H9 (cell line): ENCODE measurements around the gene KLHL7. TPM values are rescaled to one million over a fixed set of nuclear protein-coding genes. Genes with fewer than 3 reads are reported as not detected.

Source experiments
- DNase-seq: peaks from one replicate; pipeline ENCODE4 v3.0.0-alpha.2; 2017
- H2AFZ ChIP-seq: one replicate; pipeline ENCODE4 v1.6.1; 2013; ENCODE audit warnings: mild to moderate bottlenecking, low read length, control low read depth, moderate library complexity
- H2AK5ac ChIP-seq: 2 replicates; pipeline ENCODE4 v1.6.1; 2013; ENCODE audit warnings: low read length, control low read depth, mixed read lengths; ENCODE audit not compliant: insufficient read length
- H2BK120ac ChIP-seq: one replicate; pipeline ENCODE4 v1.6.1; 2013; ENCODE audit warnings: low read depth, mild to moderate bottlenecking, low read length, control low read depth, inconsistent platforms; ENCODE audit not compliant: poor library complexity, severe bottlenecking
- H2BK12ac ChIP-seq: 2 replicates; pipeline ENCODE4 v1.6.1; 2013; ENCODE audit warnings: low read length, control low read depth, mixed read lengths, low read depth; ENCODE audit not compliant: insufficient read length
- H2BK15ac ChIP-seq: 2 replicates; pipeline ENCODE4 v1.6.1; 2013; ENCODE audit warnings: low read depth, low read length, control low read depth
- H2BK20ac ChIP-seq: one replicate; pipeline ENCODE4 v1.6.1; 2013; ENCODE audit warnings: low read depth, mild to moderate bottlenecking, low read length, control low read depth, inconsistent platforms; ENCODE audit not compliant: poor library complexity, severe bottlenecking
- H2BK5ac ChIP-seq: 2 replicates; pipeline ENCODE4 v1.6.1; 2013; ENCODE audit warnings: low read length, control low read depth, mixed read lengths; ENCODE audit not compliant: insufficient read length
- H3K14ac ChIP-seq: 2 replicates; pipeline ENCODE4 v1.6.1; 2013; ENCODE audit warnings: low read length, control low read depth; ENCODE audit not compliant: insufficient read depth
- H3K18ac ChIP-seq: 2 replicates; pipeline ENCODE4 v1.6.1; 2013; ENCODE audit warnings: low read depth, mild to moderate bottlenecking, mixed read lengths, low read length, control low read depth; ENCODE audit not compliant: insufficient read length
- H3K23ac ChIP-seq: 2 replicates; pipeline ENCODE4 v1.6.1; 2013; ENCODE audit warnings: low read length, control low read depth, mixed read lengths, low read depth; ENCODE audit not compliant: insufficient read length
- H3K23me2 ChIP-seq: 2 replicates; pipeline ENCODE4 v1.6.1; 2013; ENCODE audit warnings: low read depth, mild to moderate bottlenecking, mixed read lengths, low read length, control low read depth; ENCODE audit not compliant: insufficient read length, poor library complexity, severe bottlenecking
- H3K27ac ChIP-seq: 2 replicates; pipeline ENCODE4 v1.5.1; 2013; ENCODE audit warnings: low read length, control low read depth, mixed read lengths, low read depth; ENCODE audit not compliant: insufficient read length
- H3K27me3 ChIP-seq: 2 replicates; pipeline ENCODE4 v1.6.1; 2013; ENCODE audit warnings: low read length, control low read depth, inconsistent platforms; ENCODE audit not compliant: insufficient read depth
- H3K4ac ChIP-seq: 2 replicates; pipeline ENCODE4 v1.6.1; 2013; ENCODE audit warnings: low read depth, mild to moderate bottlenecking, control low read depth, inconsistent platforms, low read length, moderate library complexity
- H3K4me1 ChIP-seq: 2 replicates; pipeline ENCODE4 v1.6.1; 2013; ENCODE audit warnings: low read length, control low read depth, inconsistent platforms; ENCODE audit not compliant: insufficient read depth
- H3K4me2 ChIP-seq: 2 replicates; pipeline ENCODE4 v1.6.1; 2013; ENCODE audit warnings: low read length, control low read depth, mixed read lengths; ENCODE audit not compliant: insufficient read length, insufficient read depth
- H3K56ac ChIP-seq: 2 replicates; pipeline ENCODE4 v1.6.1; 2013; ENCODE audit warnings: low read depth, mild to moderate bottlenecking, mixed read lengths, low read length, control low read depth; ENCODE audit not compliant: insufficient read length
- H3K79me1 ChIP-seq: 2 replicates; pipeline ENCODE4 v1.6.1; 2013; ENCODE audit warnings: low read depth, mild to moderate bottlenecking, moderate library complexity, low read length, control low read depth, inconsistent platforms; ENCODE audit not compliant: insufficient read depth, poor library complexity, severe bottlenecking
- H3K79me2 ChIP-seq: 2 replicates; pipeline ENCODE4 v1.6.1; 2013; ENCODE audit warnings: low read length, control low read depth, inconsistent platforms; ENCODE audit not compliant: insufficient read depth
- H3K9ac ChIP-seq: 2 replicates; pipeline ENCODE4 v1.6.1; 2013; ENCODE audit warnings: low read length, control low read depth, mixed read lengths; ENCODE audit not compliant: insufficient read length; ENCODE audit errors: extremely low read depth
- H3K9me3 ChIP-seq: one replicate; pipeline ENCODE4 v1.6.1; 2013; ENCODE audit warnings: low read depth, low read length, inconsistent platforms; ENCODE audit not compliant: control insufficient read depth
- H3T11ph ChIP-seq: one replicate; pipeline ENCODE4 v1.6.1; 2013; ENCODE audit warnings: mild to moderate bottlenecking, low read length, control low read depth, inconsistent platforms
- H4K20me1 ChIP-seq: one replicate; pipeline ENCODE4 v1.6.1; 2013; ENCODE audit not compliant: control insufficient read depth, insufficient read length, insufficient read depth
- H4K5ac ChIP-seq: 2 replicates; pipeline ENCODE4 v1.6.1; 2013; ENCODE audit warnings: low read depth, mild to moderate bottlenecking, mixed read lengths, low read length, control low read depth; ENCODE audit not compliant: insufficient read length
- H4K8ac ChIP-seq: replicated peaks from 2 replicates; pipeline ENCODE4 v1.6.1; 2013; ENCODE audit warnings: low read length, control low read depth, mixed read lengths, low read depth; ENCODE audit not compliant: insufficient read length
- H4K91ac ChIP-seq: 2 replicates; pipeline ENCODE4 v1.6.1; 2013; ENCODE audit warnings: low read depth, mild to moderate bottlenecking, moderate library complexity, mixed read lengths, low read length, control low read depth; ENCODE audit not compliant: insufficient read length
- H3K27ac Mint-ChIP-seq, 3 experiments: 2 replicates in 2 of 3; 3 replicates in 1 of 3; pipeline ENCODE4 v1.8.0; 2020 to 2021; ENCODE audit warnings: mixed read lengths in 3 of 3, mild to moderate bottlenecking in 1 of 3, moderate library complexity in 1 of 3
- H3K27me3 Mint-ChIP-seq: 2 replicates; pipeline ENCODE4 v1.8.0; 2021; ENCODE audit warnings: low read depth, mild to moderate bottlenecking, moderate library complexity, mixed read lengths
- H3K36me3 Mint-ChIP-seq, 3 experiments: 2 replicates in 2 of 3; 3 replicates in 1 of 3; pipeline ENCODE4 v1.8.0; 2020 to 2021; ENCODE audit warnings: low read depth in 3 of 3, mixed read lengths in 3 of 3; ENCODE audit not compliant: insufficient read depth in 1 of 3
- H3K4me1 Mint-ChIP-seq, 2 experiments: 2 replicates each; pipeline ENCODE4 v1.8.0; 2020; ENCODE audit warnings: mixed read lengths in 2 of 2
- H3K4me3 Mint-ChIP-seq, 2 experiments: 2 replicates in 1 of 2; 3 replicates in 1 of 2; pipeline ENCODE4 v1.8.0; 2020 to 2021; ENCODE audit warnings: mild to moderate bottlenecking in 2 of 2, mixed read lengths in 2 of 2, moderate library complexity in 1 of 2
- H3K9me3 Mint-ChIP-seq, 2 experiments: 2 replicates in 1 of 2; 3 replicates in 1 of 2; pipeline ENCODE4 v1.8.0; 2020; ENCODE audit warnings: mild to moderate bottlenecking in 2 of 2, mixed read lengths in 2 of 2, moderate library complexity in 1 of 2
- CTCF ChIP-seq: fragments of 200-600 bp; sonication (generic); conservative IDR thresholded peaks from 3 replicates; pipeline ENCODE4 v1.8.0; 2021; ENCODE audit warnings: antibody characterized with exemption, mild to moderate bottlenecking
- WGBS: extraction: QIAGEN DNeasy Blood & Tissue Kit; methylation state at CpG from one replicate; pipeline ENCODE4 v1.1.7; 2013; ENCODE audit warnings: missing lambda C conversion rate, low lambda C conversion rate, mixed read lengths; ENCODE audit not compliant: insufficient read length; ENCODE audit errors: extremely low coverage; 5-methylcytosine and 5-hydroxymethylcytosine counted together
- total RNA-seq: library from RNA; stranded (reverse); gene quantifications from 2 replicates; pipeline ENCODE4 v1.2.1, GENCODE V29; 2021

Gene KLHL7
- total RNA-seq, 1 experiment from 2014 or later: 56.7 TPM

GRCh38 chr7:23183279-23184012 lies 77.9 kb downstream of the KLHL7 start:
- no peaks in the 10 kb centered on the region for H4K20me1 ChIP-seq
- no peak overlapping the region for H4K8ac ChIP-seq
- peak overlapping the region; percentile 83 for H3K4me2 ChIP-seq
- no peaks in the 10 kb centered on the region; the same call in 1 of the 2 replicates for H3K4me1 ChIP-seq
- DNase-seq: no peak
- H4K5ac ChIP-seq: no peak overlapping the region
- H3K23ac ChIP-seq: no peak overlapping the region
- H3K79me1 ChIP-seq: peaks cover 3% of the 10 kb centered on the region
- Mint-ChIP-seq H3K27me3 (peaks cover 2% of the 10 kb centered on the region), H3K4me1 (peaks cover 20 to 23% of the 10 kb centered on the region in 2 experiments), H3K4me3 (peak overlapping the region; percentile 83 to 94), H3K36me3 (peaks cover 10 to 40% (median 32%) of the 10 kb centered on the region in 3 experiments; a peak in 6 of 7 replicates), H3K9me3 (no peaks in the 10 kb centered on the region; a peak in 1 of 5 replicates), H3K27ac (peak overlapping the region in 2 of 3 experiments; percentile 17 to 61; a peak in 2 of 7 replicates)
- no peak overlapping the region for H3K56ac ChIP-seq
- no peaks in the 10 kb centered on the region for H3K9me3 ChIP-seq
- no peak overlapping the region for H3K14ac ChIP-seq
- H4K91ac ChIP-seq: no peak overlapping the region
- no peak overlapping the region for H3K4ac ChIP-seq
- no peak overlapping the region for H2BK5ac ChIP-seq
- H3K27me3 ChIP-seq: no peaks in the 10 kb centered on the region
- H3K18ac ChIP-seq: no peak overlapping the region
- H2AK5ac ChIP-seq: no peak overlapping the region
- no peak overlapping the region for H2BK20ac ChIP-seq
- H2AFZ ChIP-seq: no peak overlapping the region
- H2BK120ac ChIP-seq: no peak overlapping the region
- no peak overlapping the region for H3T11ph ChIP-seq
- no CpG with 5 or more reads among the region's 20 CpGs for WGBS
- no peak overlapping the region for H2BK12ac ChIP-seq
- H3K23me2 ChIP-seq: no peaks in the 10 kb centered on the region
- TF ChIP-seq CTCF: no peak
- no peak overlapping the region for H3K27ac ChIP-seq
- H3K79me2 ChIP-seq: peaks cover 7% of the 10 kb centered on the region; the same call in 1 of the 2 replicates
- H3K9ac ChIP-seq: no peak overlapping the region
- no peak overlapping the region for H2BK15ac ChIP-seq
